H1 (cell line): Measurements from ENCODE around the gene LHB. TPM values are rescaled to one million over a fixed set of nuclear protein-coding genes. Genes with fewer than 3 reads are reported as not detected.

ENCODE experiments used
- CTCF ChIA-PET: fragments of 300-600 bp; sonication (Branson Sonifier 250); formaldehyde crosslinking; loops from one replicate; lab custom pipeline; 2021; ENCODE audit not compliant: partially characterized antibody; lab: Charles Lee
- POLR2A ChIA-PET: fragments of 300-600 bp; sonication (Branson Sonifier 250); formaldehyde crosslinking; loops from one replicate; lab custom pipeline; 2021; ENCODE audit warnings: inconsistent platforms; ENCODE audit not compliant: partially characterized antibody; lab: Charles Lee
- DNase-seq, 2 experiments: peaks; one replicate each; pipeline versions ENCODE4 v3.0.0 to v3.0.0-alpha.2; 2010 to 2022; ENCODE audit warnings: low spot score in 2 of 2, low read depth in 1 of 2, mixed read lengths in 1 of 2
- FAIRE-seq: peaks from 2 replicates; lab custom pipeline; 2011; peaks lifted over from hg19 to GRCh38; lab: Jason Lieb, UNC
- H2AFZ ChIP-seq: 2 replicates; pipeline ENCODE4 v1.8.1; 2012; ENCODE audit warnings: low read length, inconsistent platforms
- H2AK5ac ChIP-seq: 2 replicates; pipeline ENCODE4 v1.6.1; 2013; ENCODE audit warnings: low read depth, low read length
- H2BK120ac ChIP-seq: replicated peaks from 2 replicates; pipeline ENCODE3; 2013; ENCODE audit warnings: low read depth, low read length, inconsistent platforms
- H2BK12ac ChIP-seq: 2 replicates; pipeline ENCODE4 v1.6.1; 2013; ENCODE audit warnings: low read depth, low read length
- H2BK15ac ChIP-seq: 2 replicates; pipeline ENCODE4 v1.6.1; 2013; ENCODE audit warnings: low read length
- H2BK20ac ChIP-seq: 2 replicates; pipeline ENCODE4 v1.6.1; 2013; ENCODE audit warnings: low read length
- H2BK5ac ChIP-seq: 2 replicates; pipeline ENCODE4 v1.6.1; 2013; ENCODE audit warnings: low read depth, low read length
- H3K14ac ChIP-seq: 2 replicates; pipeline ENCODE4 v1.6.1; 2013; ENCODE audit warnings: inconsistent platforms; ENCODE audit not compliant: insufficient read length
- H3K18ac ChIP-seq: 2 replicates; pipeline ENCODE4 v1.6.1; 2013; ENCODE audit warnings: low read length; ENCODE audit errors: extremely low read depth
- H3K23ac ChIP-seq: 2 replicates; pipeline ENCODE4 v1.6.1; 2013; ENCODE audit warnings: inconsistent platforms; ENCODE audit not compliant: insufficient read length
- H3K23me2 ChIP-seq: 2 replicates; pipeline ENCODE4 v1.6.1; 2013; ENCODE audit warnings: low read depth, low read length
- H3K27ac ChIP-seq: 2 replicates; pipeline ENCODE4 v1.6.1; 2011; ENCODE audit warnings: low read depth, low read length, inconsistent platforms
- H3K27me3 ChIP-seq, 4 experiments: replicated peaks in 1 of 4; 1 replicate in 1 of 4; 2 replicates in 3 of 4; pipeline versions ENCODE4 v1.6.1 to v1.8.1; 2011 to 2013; ENCODE audit warnings: low read length in 3 of 4, mild to moderate bottlenecking in 3 of 4, inconsistent platforms in 2 of 4, mixed read lengths in 2 of 4, moderate library complexity in 1 of 4; ENCODE audit not compliant: control insufficient read depth in 3 of 4, insufficient read depth in 3 of 4; ENCODE audit errors: extremely low read depth in 1 of 4
- H3K36me3 ChIP-seq, 4 experiments: 2 replicates each; pipeline versions ENCODE4 v1.6.1 to v1.8.1; 2011 to 2013; ENCODE audit warnings: mild to moderate bottlenecking in 4 of 4, low read length in 3 of 4, moderate library complexity in 2 of 4, control low read depth in 1 of 4, inconsistent platforms in 1 of 4; ENCODE audit not compliant: insufficient read depth in 4 of 4, control insufficient read depth in 2 of 4
- H3K4ac ChIP-seq: replicated peaks from 2 replicates; pipeline ENCODE3; 2013; ENCODE audit warnings: low read length, low read depth, mixed read lengths, inconsistent platforms; ENCODE audit not compliant: insufficient read length
- H3K4me1 ChIP-seq, 4 experiments: replicated peaks in 1 of 4; 1 replicate in 1 of 4; 2 replicates in 3 of 4; pipeline versions ENCODE4 v1.6.1 to v1.8.1; 2011 to 2013; ENCODE audit warnings: low read length in 3 of 4, inconsistent platforms in 2 of 4, mixed read lengths in 1 of 4; ENCODE audit not compliant: insufficient read depth in 4 of 4, control insufficient read depth in 3 of 4
- H3K4me2 ChIP-seq, 2 experiments: 2 replicates each; pipeline versions ENCODE4 v1.6.1 to v1.8.1; 2011 to 2013; ENCODE audit warnings: low read depth in 2 of 2, low read length in 2 of 2, control low read depth in 1 of 2, inconsistent platforms in 1 of 2, mild to moderate bottlenecking in 1 of 2; ENCODE audit not compliant: insufficient read depth in 1 of 2
- H3K4me3 ChIP-seq, 4 experiments: fragments of 200-600, 300-600 bp in 1 of 4; sonication (generic), shearing (Covaris generic), sonication (Bioruptor Twin) in 1 of 4; 2 replicates each; pipeline versions ENCODE4 v1.5.1 to v1.8.1; 2011 to 2016; ENCODE audit warnings: low read length in 4 of 4, low read depth in 3 of 4, control low read depth in 2 of 4, inconsistent platforms in 2 of 4, mild to moderate bottlenecking in 2 of 4, mixed read lengths in 1 of 4, moderate library complexity in 1 of 4; ENCODE audit not compliant: insufficient read depth in 2 of 4; ENCODE audit errors: extremely low read depth in 1 of 4
- H3K56ac ChIP-seq: replicated peaks from 2 replicates; pipeline ENCODE3; 2013; ENCODE audit warnings: low read depth, mild to moderate bottlenecking, mixed read lengths, low read length, inconsistent platforms; ENCODE audit not compliant: insufficient read length
- H3K79me1 ChIP-seq: 2 replicates; pipeline ENCODE4 v1.6.1; 2013; ENCODE audit warnings: low read depth, low read length, control low read depth
- H3K79me2 ChIP-seq, 2 experiments: 2 replicates each; pipeline versions ENCODE4 v1.6.1 to v1.8.1; 2012 to 2013; ENCODE audit warnings: low read length in 2 of 2, mild to moderate bottlenecking in 2 of 2, inconsistent platforms in 1 of 2; ENCODE audit not compliant: insufficient read depth in 2 of 2, control insufficient read depth in 1 of 2
- H3K9ac ChIP-seq, 4 experiments: replicated peaks in 1 of 4; 1 replicate in 1 of 4; 2 replicates in 3 of 4; pipeline versions ENCODE4 v1.6.1 to v1.8.1; 2011 to 2013; ENCODE audit warnings: low read depth in 3 of 4, low read length in 3 of 4, control low read depth in 2 of 4, mild to moderate bottlenecking in 2 of 4, moderate library complexity in 2 of 4, inconsistent platforms in 1 of 4; ENCODE audit errors: extremely low read depth in 1 of 4
- H3K9me3 ChIP-seq, 2 experiments: 2 replicates each; pipeline versions ENCODE4 v1.6.1 to v1.8.1; 2012 to 2013; ENCODE audit warnings: mild to moderate bottlenecking in 2 of 2, moderate library complexity in 2 of 2, control low read depth in 1 of 2, inconsistent platforms in 1 of 2, low read depth in 1 of 2, low read length in 1 of 2, mixed read lengths in 1 of 2; ENCODE audit not compliant: insufficient read depth in 2 of 2
- H4K20me1 ChIP-seq, 2 experiments: replicated peaks in 1 of 2; 2 replicates each; pipeline versions ENCODE3 to v1.8.1; 2011 to 2013; ENCODE audit warnings: inconsistent platforms in 2 of 2, low read length in 2 of 2, mild to moderate bottlenecking in 1 of 2; ENCODE audit not compliant: insufficient read depth in 2 of 2, control insufficient read depth in 1 of 2
- H4K5ac ChIP-seq: 2 replicates; pipeline ENCODE4 v1.6.1; 2013; ENCODE audit warnings: low read length, low read depth, mixed read lengths, inconsistent platforms; ENCODE audit not compliant: insufficient read length
- H4K8ac ChIP-seq: 2 replicates; pipeline ENCODE4 v1.8.0; 2013; ENCODE audit warnings: mild to moderate bottlenecking, moderate library complexity, low read length, inconsistent platforms; ENCODE audit not compliant: insufficient read depth; ENCODE audit errors: extremely low read depth
- H4K91ac ChIP-seq: replicated peaks from 2 replicates; pipeline ENCODE3; 2013; ENCODE audit warnings: low read length, mixed read lengths, inconsistent platforms; ENCODE audit not compliant: insufficient read length
- BRCA1 ChIP-seq: IDR thresholded peaks from 2 replicates; pipeline ENCODE4 v1.6.1; 2012; ENCODE audit warnings: low read depth, low read length, improper control_type of control experiment
- CEBPB ChIP-seq: IDR thresholded peaks from 2 replicates; pipeline ENCODE4 v1.6.1; 2012; ENCODE audit warnings: low read depth, low read length
- CHD1 ChIP-seq: IDR thresholded peaks from 2 replicates; pipeline ENCODE4 v1.6.1; 2012; ENCODE audit warnings: low read depth, low read length, improper control_type of control experiment
- CREB1 ChIP-seq: IDR thresholded peaks from 2 replicates; pipeline ENCODE4 v1.6.1; 2012; ENCODE audit warnings: inconsistent platforms
- EZH2 ChIP-seq: fragments of 200-600 bp; sonication (generic); IDR thresholded peaks from 2 replicates; pipeline ENCODE4 v1.7.1; 2012; ENCODE audit warnings: low read depth, mild to moderate bottlenecking, moderate library complexity, low read length, inconsistent platforms; ENCODE audit not compliant: severe bottlenecking
- HDAC6 ChIP-seq: IDR thresholded peaks from one replicate; pipeline ENCODE4 v1.7.1; 2012; ENCODE audit warnings: low read depth, mild to moderate bottlenecking, inconsistent platforms, low read length, moderate library complexity
- JUN ChIP-seq: IDR thresholded peaks from 2 replicates; pipeline ENCODE4 v1.6.1; 2011; ENCODE audit warnings: low read depth, mild to moderate bottlenecking, improper control_type of control experiment, low read length
- KDM1A ChIP-seq: fragments of 200-600, 300-600 bp; sonication (generic); IDR thresholded peaks from 2 replicates; pipeline ENCODE4 v1.7.1; 2016; ENCODE audit warnings: mild to moderate bottlenecking, low read length, borderline replicate concordance
- MAFK ChIP-seq: IDR thresholded peaks from 2 replicates; pipeline ENCODE4 v1.6.1; 2012; ENCODE audit warnings: low read depth, mild to moderate bottlenecking, improper control_type of control experiment, low read length
- POU5F1 ChIP-seq: IDR thresholded peaks from 2 replicates; pipeline ENCODE4 v1.6.1; 2011; ENCODE audit warnings: low read depth, mild to moderate bottlenecking, low read length, moderate library complexity
- SAP30 ChIP-seq: fragments of 300-600 bp; sonication (generic); IDR thresholded peaks from 2 replicates; pipeline ENCODE4 v1.7.1; 2012; ENCODE audit warnings: low read length, moderate library complexity, mild to moderate bottlenecking, inconsistent platforms; ENCODE audit not compliant: insufficient read depth, insufficient replicate concordance
- SIX5 ChIP-seq: IDR thresholded peaks from 2 replicates; pipeline ENCODE4 v1.6.1; 2011; ENCODE audit warnings: mild to moderate bottlenecking, low read depth, low read length
- SP2 ChIP-seq: IDR thresholded peaks from 2 replicates; pipeline ENCODE4 v1.6.1; 2012; ENCODE audit warnings: mild to moderate bottlenecking, low read length, inconsistent platforms
- TAF1 ChIP-seq: IDR thresholded peaks from 2 replicates; pipeline ENCODE4 v1.6.1; 2011; ENCODE audit warnings: mild to moderate bottlenecking, low read depth, low read length
- TEAD4 ChIP-seq: IDR thresholded peaks from 2 replicates; pipeline ENCODE4 v1.6.1; 2012; ENCODE audit warnings: low read depth, low read length, inconsistent platforms, mixed read lengths
- WGBS, 2 experiments: shearing (Covaris generic) in 1 of 2; methylation state at CpG; one replicate each; pipeline versions ENCODE4 v1.1.6 to v1.1.7; 2013 to 2015; ENCODE audit warnings: low lambda C conversion rate in 2 of 2, mixed read lengths in 2 of 2, inconsistent platforms in 1 of 2, low coverage in 1 of 2, missing lambda C conversion rate in 1 of 2; ENCODE audit not compliant: insufficient replicate concordance in 2 of 2, insufficient coverage in 1 of 2, insufficient read length in 1 of 2; ENCODE audit errors: extremely low coverage in 1 of 2, missing lambda C conversion rate in 1 of 2; 5-methylcytosine and 5-hydroxymethylcytosine counted together
- polyA plus RNA-seq, 7 experiments: library from polyadenylated mRNA; depleted of rRNA in 3 of 7; stranded (reverse) in 5 of 7; unstranded in 2 of 7; fragments of >200 nt in 5 of 7; fragments of 200-250 nt in 2 of 7; gene quantifications; 1 replicate in 5 of 7; 2 replicates in 1 of 7; 4 replicates in 1 of 7; pipeline versions ENCODE4 v1.2.1 to v1.2.3, GENCODE V29; 2011 to 2013; ENCODE audit warnings: missing spikeins in 2 of 7, mixed read lengths in 2 of 7
- total RNA-seq: library from RNA; stranded (reverse); fragmentation: NEBNext Ultra II Directional; extraction: Animal tissue kit (Norgen Biotek cat#: 25700); gene quantifications from 2 replicates; pipeline ENCODE4 v1.2.1, GENCODE V29; 2021
- TF ChIP-seq, protein P1 (sequence below): IDR thresholded peaks from 2 replicates; pipeline ENCODE4 v1.6.1; 2012; ENCODE audit warnings: inconsistent platforms

Gene LHB
- total and polyA plus RNA-seq, 2 of the 8 experiments (the other 6 are each of a cell fraction or from before 2014, with no cell fraction given) = 0.53 TPM; not detected in 1

GRCh38 chr19:49004133-49004532 is 12.8 kb downstream of the LHB start:
- Histone ChIP-seq H3K9me3 (no peaks in the 10 kb centered on the region), H4K91ac (no peak overlapping the region), H4K8ac (no peak overlapping the region), H2BK15ac (no peak overlapping the region), H3K27me3 (no peaks in the 10 kb centered on the region), H3K23ac (no peak overlapping the region), H3K23me2 (no peaks in the 10 kb centered on the region), H2BK5ac (no peak overlapping the region), H3K4me2 (no peak overlapping the region), H2BK120ac (no peak overlapping the region), H4K5ac (no peak overlapping the region), H2AFZ (no peak overlapping the region), H3K27ac (no peak overlapping the region), H2BK20ac (no peak overlapping the region), H3K4me1 (peaks cover 0 to 6% (median 2%) of the 10 kb centered on the region in 4 experiments; a peak in 2 of 7 replicates), H2AK5ac (no peak overlapping the region), H3K56ac (no peak overlapping the region), H2BK12ac (no peak overlapping the region), H3K18ac (no peak overlapping the region), H4K20me1 (peaks cover 2 to 12% of the 10 kb centered on the region in 2 experiments), H3K4me3 (no peak overlapping the region), H3K9ac (no peak overlapping the region), H3K79me2 (no peaks in the 10 kb centered on the region), H3K14ac (no peak overlapping the region), H3K36me3 (peaks cover 13 to 47% (median 31%) of the 10 kb centered on the region in 4 experiments), H3K79me1 (peaks cover 2% of the 10 kb centered on the region; the same call in 1 of the 2 replicates), H3K4ac (no peak overlapping the region)
- ChIA-PET POLR2A (no interaction called here), CTCF (interaction anchor here (0.6 to 1.0 kb wide), 3 partner anchors 10 to 76 kb away, joined by 3 to 5 read pairs (median 4); no protein-coding TSS in a partner anchor)
- FAIRE-seq (no peak), DNase-seq (no peak)
- 94% methylated on average over 15 of the region's 15 CpGs; no CpG with 5 or more reads in 1 of the 2 experiments for WGBS, 2 experiments
- TF ChIP-seq SAP30 = no peak
- no peak for TF ChIP-seq TAF1
- no peak for TF ChIP-seq CEBPB
- TF ChIP-seq BRCA1 = no peak
- TF ChIP-seq MAFK = no peak
- no peak for TF ChIP-seq JUN
- no peak for TF ChIP-seq KDM1A
- TF ChIP-seq, protein P1, sequence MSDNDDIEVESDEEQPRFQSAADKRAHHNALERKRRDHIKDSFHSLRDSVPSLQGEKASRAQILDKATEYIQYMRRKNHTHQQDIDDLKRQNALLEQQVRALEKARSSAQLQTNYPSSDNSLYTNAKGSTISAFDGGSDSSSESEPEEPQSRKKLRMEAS = no peak
- TF ChIP-seq EZH2 = no peak
- no peak for TF ChIP-seq HDAC6
- no peak for TF ChIP-seq TEAD4
- TF ChIP-seq POU5F1 = no peak
- TF ChIP-seq SP2 = no peak
- TF ChIP-seq CHD1 = no peak
- no peak for TF ChIP-seq CREB1
- no peak for TF ChIP-seq SIX5
